Loucy (cell line): Measurements from ENCODE around the gene CACNA2D4.

ENCODE experiments used
- CTCF ChIP-seq: fragments of 200-600 bp; sonication (generic); conservative IDR thresholded peaks from 2 replicates; pipeline ENCODE4 v1.5.1; 2014; ENCODE audit warnings: mild to moderate bottlenecking, antibody characterized with exemption, low read length
- EZH2phosphoT487 ChIP-seq: fragments of 200-600 bp; IDR thresholded peaks from 2 replicates; pipeline ENCODE4 v1.6.1; 2018; ENCODE audit warnings: antibody characterized with exemption, mild to moderate bottlenecking, moderate library complexity, borderline replicate concordance

GRCh38 chr12:1744932-1745331 lies 173.5 kb downstream of the CACNA2D4 start:
- TF ChIP-seq CTCF (no peak), EZH2phosphoT487 (no peak)
